HG02973 (cell line): ENCODE data around the gene ACAD10.
A peak's percentile ranks its signal among the peaks of the same experiment; 100 is the strongest.

Experiments used
- ATAC-seq: cut with Tn5 transposase; IDR thresholded peaks from one replicate; pipeline ENCODE4 v1.9.1; 2021; ENCODE audit warnings: moderate library complexity; ENCODE audit not compliant: unreplicated experiment

The ACAD10 gene

GRCh38 chr12:111775205-111776193 lies 89.6 kb downstream of the ACAD10 start:
- peak; percentile 76 for ATAC-seq

DNA sequence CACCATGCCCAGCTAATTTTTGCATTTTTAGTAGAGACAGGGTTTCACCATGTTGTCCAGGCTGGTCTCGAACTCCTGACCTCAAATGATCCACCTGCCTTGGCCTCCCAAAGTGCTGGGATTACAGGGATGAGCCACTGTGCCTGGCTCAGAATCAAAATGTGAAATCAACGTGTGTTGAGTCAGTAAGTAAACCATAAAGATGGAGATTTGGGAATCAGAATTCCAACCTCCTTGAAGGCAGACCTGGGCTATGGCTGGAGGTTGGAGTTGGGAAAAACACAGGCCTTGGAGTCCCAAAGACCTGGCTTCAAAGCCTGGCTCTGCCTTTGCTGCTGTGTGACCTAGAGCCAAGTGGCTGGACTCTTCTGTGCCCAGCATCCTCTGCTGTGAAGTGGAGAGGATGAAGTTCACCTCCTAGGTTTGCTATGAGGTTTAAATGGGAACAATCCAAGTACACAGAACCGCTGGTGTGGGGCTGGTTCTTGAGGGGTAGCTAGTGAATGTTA lies 91.0 kb downstream of the ACAD10 start:
- ATAC-seq: no peak

DNA sequence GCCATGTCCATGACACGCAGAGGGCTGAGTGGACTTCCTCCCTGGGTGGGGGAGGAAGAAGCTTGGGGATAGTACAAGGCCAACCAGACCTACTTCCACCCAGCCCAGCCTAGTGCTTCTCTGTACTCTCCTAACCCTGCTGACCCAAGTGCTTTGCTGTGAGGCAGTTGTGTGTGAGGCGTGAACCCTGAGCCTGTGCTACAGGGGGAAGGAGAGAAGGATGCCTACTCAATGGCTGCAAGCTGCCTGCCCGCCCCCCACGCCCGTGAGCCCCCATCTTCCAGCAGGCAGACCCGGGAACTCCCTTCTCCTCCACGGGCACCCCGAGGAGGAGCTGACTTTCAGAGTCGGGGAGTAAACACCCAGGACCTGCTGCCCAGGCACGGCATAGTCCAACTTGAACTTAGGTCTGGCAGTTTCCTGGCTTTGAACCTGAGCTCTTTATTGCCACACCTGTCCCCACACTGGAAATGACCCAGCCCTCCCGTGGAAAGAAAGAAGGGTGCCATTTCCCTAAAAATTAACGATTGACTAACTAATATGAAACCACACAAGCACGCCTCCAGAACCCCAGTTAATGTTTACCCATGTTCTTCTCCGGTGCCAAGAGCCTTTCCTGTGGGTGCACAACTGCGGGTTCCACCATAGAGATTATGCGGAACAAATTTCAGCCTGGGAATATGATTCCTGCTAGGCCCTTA lies 91.6 kb downstream of the ACAD10 start:
- ATAC-seq: no peak

GRCh38 chr12:111780166-111780565 lies 94.3 kb downstream of the ACAD10 start:
- no peak for ATAC-seq

- ATAC-seq: no peak
These were observed 94.8 kb downstream of the ACAD10 start for GRCh38 chr12:111780615-111781014.

DNA sequence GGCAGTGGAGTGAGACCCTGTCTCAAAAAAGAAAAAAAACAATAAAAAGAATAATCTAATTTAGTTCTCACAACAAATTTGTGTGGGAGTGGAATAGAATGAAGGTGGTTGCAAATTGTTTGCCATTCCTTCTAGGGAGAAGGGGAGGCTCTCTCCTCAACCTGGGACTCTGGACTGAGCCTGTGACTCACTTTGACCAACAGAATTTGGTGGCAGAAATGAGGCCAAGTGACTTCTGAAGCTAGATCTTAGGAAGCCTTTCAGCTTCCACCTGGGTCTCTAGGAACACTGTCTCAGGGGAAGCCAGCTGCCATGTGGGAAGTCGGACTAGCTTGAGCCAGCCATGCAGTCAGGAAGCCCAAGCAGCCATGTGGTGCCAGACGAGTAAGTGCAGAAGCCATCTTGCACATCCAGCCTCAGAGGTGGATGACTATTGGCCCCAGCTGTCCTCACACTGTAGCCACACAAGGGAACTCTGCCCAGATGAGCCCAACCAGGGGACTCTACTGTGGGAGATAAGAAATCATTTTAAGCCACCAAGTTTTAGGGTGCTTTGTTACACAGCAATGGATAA lies 95.3 kb downstream of the ACAD10 start:
- ATAC-seq: no peak

- ATAC-seq: no peak
These were observed 97.2 kb downstream of the ACAD10 start for GRCh38 chr12:111783046-111783445.

- ATAC-seq: no peak
These were observed 99.1 kb downstream of the ACAD10 start for GRCh38 chr12:111784953-111785352.

- ATAC-seq: no peak
These were observed 99.8 kb downstream of the ACAD10 start for GRCh38 chr12:111785651-111786050.

DNA sequence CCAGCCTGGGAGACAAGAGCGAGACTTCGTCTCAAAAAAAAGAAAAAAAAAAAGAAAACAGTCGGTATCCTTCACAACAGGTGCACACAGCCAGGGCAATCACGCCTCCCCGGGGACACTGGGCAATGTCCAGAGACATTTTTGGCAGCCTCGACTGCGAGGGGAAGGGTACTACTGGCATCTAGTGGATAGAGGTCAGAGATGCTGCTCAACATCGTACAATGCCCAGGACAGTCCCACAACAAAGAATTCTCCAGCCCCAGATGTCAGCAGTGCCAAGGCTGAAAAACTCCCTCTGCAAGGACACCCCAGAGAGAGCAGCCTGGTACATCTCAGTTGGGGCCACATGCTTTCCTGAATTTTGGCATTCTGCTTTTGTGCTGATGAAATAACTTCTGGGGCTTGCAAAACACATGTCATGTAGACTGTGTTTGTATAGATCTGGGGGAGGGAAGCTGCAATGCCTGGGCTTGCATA lies 102.4 kb downstream of the ACAD10 start:
- ATAC-seq: no peak

- ATAC-seq: no peak
These were observed 103.9 kb downstream of the ACAD10 start for GRCh38 chr12:111789779-111790178.

DNA sequence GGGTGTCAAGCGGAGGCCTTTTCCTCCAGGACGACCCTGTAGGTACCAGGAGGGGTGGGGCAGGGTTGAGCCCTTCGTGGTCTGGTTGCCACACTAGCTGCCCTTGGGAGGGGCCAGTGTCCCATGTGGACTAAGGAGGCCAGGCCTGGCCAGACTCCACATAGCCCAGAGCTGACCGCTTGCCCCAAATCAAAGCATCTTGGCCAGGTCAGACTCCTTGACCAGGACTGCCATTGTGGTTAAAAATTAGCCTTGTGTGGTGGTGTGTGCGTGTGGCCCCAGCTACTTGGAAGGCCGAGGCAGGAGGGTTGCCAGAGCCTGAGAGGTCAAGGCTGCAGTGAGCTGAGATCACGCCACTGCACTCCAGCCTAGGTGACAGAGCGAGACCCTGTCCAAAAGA lies 105.7 kb downstream of the ACAD10 start:
- ATAC-seq: no peak

- no peak for ATAC-seq
These were observed 106.5 kb downstream of the ACAD10 start for GRCh38 chr12:111792155-111792855.

GRCh38 chr12:111792856-111793235 lies 107.0 kb downstream of the ACAD10 start:
- ATAC-seq: no peak

DNA sequence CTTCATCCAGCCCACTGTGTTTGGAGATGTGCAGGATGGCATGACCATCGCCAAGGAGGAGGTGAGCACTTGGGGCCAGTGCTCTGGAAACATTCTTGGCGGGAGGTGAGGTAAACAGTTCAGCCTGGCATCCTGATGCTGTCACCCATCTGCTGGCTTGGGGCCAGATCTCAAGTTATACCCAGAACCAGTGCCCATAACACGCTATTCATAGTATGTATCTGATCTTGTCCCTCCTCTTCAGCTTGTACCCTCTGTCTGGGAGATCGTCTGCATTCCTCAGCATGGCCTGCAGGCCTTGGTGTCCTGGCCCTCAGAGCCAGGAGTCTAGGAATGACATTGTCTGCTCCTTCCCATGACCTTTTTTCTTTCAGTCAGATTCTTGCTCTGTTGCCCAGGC lies 112.3 kb downstream of the ACAD10 start:
- no peak for ATAC-seq

DNA sequence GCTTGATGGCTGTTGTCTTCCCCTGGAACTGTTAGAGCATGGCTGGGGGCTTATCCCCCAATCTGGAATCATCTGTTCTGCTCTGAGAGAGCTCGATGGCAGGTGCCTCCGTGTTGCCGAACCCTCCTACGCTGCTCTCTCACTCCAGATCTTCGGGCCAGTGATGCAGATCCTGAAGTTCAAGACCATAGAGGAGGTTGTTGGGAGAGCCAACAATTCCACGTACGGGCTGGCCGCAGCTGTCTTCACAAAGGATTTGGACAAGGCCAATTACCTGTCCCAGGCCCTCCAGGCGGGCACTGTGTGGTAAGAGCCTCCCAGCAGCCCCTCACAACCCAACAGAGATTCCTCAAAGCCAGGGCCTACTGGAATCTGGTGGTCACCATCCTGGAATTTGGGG lies 113.9 kb downstream of the ACAD10 start:
- ATAC-seq: no peak

DNA sequence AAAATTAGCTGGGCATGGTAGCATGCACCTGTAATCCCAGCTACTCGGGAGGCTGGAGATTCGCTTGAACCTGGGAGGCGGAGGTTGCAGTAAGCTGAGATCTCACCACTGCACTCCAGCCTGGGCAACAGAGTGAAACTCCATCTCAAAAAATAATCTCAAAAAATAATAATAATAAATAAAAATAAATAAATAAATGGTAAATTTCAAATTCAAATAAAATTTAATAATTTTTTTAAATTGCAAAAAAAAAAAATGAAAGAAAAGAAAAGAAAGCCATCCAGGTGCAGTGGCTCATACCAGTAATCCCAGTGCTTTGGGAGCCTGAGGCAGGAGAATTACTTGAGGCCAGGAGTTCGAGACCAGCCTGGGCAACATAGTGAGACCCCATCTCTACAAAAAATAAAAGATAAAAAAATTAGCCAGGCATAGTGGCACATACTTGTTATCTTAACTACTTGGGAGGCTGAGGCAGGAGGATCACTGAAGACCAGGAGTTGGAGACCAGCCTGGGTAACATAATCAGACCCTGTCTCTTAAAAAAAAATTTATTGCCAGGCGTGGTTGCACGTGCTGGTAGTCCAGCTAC lies 117.3 kb downstream of the ACAD10 start:
- no peak for ATAC-seq

GRCh38 chr12:111803851-111804250 lies 118.0 kb downstream of the ACAD10 start:
- no peak for ATAC-seq

DNA sequence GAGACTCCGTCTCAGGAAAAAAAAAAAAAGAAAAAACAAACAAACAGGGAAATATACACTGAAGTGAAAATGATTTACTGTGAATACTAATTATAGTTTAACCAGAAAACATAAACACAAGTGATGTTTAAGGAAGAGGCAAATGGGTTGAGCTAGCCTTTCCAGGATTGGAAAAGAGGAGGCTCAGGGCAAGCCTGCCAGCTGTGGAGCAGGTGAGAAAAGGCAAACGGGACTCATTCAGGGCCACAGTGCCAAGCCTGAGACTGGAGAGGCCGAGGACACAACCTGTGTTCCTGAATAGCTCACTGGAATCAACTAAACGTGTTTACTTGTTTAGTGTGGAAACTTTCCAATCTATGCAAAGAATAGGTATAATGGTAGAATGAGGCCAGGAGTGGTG lies 120.5 kb downstream of the ACAD10 start:
- ATAC-seq: no peak
